Astrocyte of the spinal cord (primary cell): ENCODE results near the gene NDRG4.

ENCODE experiments used
- DNase-seq: peaks from one replicate; pipeline ENCODE4 v3.0.0; 2011; ENCODE audit warnings: low read depth, low spot score
- H3K4me3 ChIP-seq: 2 replicates; pipeline ENCODE4 v1.5.1; 2011; ENCODE audit warnings: low read depth, mild to moderate bottlenecking, low read length, moderate library complexity
- in situ Hi-C: cut with HindIII; loops from 2 replicates; pipeline ENCODE4 v1.10.0; 2017; ENCODE audit warnings: low sequenced_read_pairs
- TF ChIP-seq, protein P1 (sequence below): IDR thresholded peaks from 2 replicates; pipeline ENCODE4 v1.5.1; 2012; ENCODE audit warnings: low read depth, mild to moderate bottlenecking, low read length, inconsistent platforms

Gene NDRG4

DNA sequence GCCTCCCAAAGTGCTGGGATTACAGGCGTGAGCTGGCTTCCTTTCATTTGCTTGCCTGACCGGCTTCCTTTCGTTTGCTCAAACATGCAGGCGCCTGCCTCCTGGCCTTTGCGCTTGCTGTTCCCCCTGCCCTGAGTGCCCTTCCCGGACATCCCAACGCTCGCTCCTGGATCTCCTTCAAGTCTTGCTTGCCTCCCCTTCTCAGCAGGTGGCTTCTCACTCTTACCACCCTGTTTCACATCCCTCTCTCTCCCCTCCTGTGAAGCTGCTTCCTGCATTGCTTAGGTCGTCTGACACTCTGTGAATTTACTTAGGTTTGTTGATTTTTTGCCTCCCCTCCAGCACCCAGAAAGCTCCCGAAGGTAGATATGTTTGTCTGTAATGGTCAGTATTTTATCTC, 25.6 kb upstream of the NDRG4 start:
- no peak overlapping the region for H3K4me3 ChIP-seq
- TF ChIP-seq, protein P1, sequence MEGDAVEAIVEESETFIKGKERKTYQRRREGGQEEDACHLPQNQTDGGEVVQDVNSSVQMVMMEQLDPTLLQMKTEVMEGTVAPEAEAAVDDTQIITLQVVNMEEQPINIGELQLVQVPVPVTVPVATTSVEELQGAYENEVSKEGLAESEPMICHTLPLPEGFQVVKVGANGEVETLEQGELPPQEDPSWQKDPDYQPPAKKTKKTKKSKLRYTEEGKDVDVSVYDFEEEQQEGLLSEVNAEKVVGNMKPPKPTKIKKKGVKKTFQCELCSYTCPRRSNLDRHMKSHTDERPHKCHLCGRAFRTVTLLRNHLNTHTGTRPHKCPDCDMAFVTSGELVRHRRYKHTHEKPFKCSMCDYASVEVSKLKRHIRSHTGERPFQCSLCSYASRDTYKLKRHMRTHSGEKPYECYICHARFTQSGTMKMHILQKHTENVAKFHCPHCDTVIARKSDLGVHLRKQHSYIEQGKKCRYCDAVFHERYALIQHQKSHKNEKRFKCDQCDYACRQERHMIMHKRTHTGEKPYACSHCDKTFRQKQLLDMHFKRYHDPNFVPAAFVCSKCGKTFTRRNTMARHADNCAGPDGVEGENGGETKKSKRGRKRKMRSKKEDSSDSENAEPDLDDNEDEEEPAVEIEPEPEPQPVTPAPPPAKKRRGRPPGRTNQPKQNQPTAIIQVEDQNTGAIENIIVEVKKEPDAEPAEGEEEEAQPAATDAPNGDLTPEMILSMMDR: no peak
- in situ Hi-C loops: no loop called here

DNA sequence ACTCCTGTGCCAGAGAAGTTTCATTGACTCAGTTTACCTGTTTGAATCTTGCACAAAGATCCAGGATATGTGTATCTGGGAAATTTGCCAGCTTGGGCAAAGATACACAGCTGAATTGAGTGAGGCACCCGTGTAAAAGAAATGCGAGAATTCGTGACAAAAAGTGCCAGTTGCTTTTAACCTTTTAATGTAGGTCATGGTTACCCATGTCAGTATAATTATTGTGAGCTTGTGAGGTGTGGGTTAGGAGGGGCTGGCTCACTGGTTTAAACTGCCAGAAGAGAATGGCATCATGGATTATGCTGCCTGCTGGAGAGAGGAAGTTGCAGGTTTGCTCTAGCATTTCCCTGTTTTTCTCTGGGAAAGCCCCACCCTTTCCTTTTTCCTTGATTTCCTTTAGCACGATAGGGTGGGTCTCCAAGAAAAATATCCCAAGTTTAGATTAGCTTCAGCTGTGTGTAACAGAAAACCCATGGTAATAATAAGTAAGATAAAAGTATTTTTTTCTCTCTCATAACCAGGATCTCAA, 24.8 kb upstream of the NDRG4 start:
- no peak for DNase-seq
- TF ChIP-seq, protein P1: no peak
- in situ Hi-C loops: no loop called here
- no peak overlapping the region for H3K4me3 ChIP-seq

More for the DNA sequence above, 25.6 kb upstream of the NDRG4 start:
- DNase-seq: no peak

DNA sequence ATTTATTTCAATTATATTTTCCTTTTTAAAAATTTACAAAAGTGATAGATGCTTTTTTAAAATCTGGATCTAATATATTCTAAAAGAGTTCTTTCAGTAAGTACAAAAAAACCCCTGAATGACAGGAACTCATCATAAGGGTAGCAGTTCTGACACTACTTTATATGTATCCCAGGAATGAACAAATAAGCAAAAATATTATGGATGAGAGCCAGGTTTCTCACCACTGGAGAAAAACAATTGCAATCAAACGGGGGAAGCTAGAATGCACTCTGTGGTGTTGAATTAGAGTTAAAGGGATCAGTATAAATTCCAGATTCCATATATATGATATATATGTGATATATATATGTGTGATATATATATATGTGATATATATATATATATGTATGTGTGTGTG, 23.2 kb upstream of the NDRG4 start:
- no peak for DNase-seq
- H3K4me3 ChIP-seq: no peak overlapping the region
- in situ Hi-C loops: no loop called here

DNA sequence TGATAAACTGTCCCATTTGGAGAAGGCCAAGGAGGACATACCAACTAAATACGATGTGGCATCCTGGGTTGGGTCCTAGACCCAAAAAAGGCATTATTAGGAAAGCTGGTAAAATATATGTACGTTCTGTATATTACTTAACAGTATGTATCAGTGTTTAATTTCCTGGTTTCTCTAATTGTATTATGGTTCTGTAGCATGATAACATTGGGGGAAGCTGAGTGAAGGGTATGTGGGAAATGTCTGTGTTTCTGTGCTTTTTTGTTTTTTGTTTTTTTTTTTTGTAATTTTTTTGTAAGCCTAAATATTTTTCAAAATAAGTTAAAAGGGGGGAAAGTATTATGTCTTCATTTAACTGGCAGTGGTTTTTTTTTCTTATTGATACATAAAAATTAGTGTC, 21.5 kb upstream of the NDRG4 start:
- TF ChIP-seq, protein P1: no peak
- in situ Hi-C loops: no loop called here
- H3K4me3 ChIP-seq: no peak overlapping the region
- DNase-seq: no peak

More for the DNA sequence above, 23.2 kb upstream of the NDRG4 start:
- TF ChIP-seq, protein P1: no peak

DNA sequence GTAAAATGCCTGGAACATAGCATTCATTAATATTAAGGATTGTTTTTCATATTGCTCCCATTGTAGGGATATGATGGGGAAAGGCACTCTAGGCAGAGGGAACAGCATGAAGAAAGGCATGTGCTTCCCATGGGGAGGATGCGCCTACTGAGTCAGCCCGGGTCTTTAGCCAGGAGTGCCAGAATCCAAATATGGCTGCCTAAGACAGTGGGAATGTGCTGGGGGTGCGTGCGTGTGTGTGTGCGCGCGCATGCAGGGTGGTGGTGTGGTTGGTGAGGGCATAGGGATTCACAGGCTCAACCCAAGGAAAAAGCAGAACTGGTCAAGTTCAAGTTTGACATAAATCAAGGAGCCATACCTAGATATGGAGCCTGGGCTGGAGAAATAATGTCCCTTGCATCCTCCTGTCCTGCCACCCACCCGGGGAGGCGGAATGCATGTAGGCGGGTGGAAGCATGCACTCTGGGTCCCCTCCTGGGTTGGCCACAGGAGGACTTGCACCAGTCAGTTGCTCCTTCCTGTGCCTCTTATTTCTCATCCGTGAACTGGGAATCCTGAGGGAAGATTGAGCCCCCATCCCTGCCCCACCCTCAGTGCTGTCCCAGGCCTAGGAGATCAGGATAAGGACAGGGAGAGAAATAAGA, 18.6 kb upstream of the NDRG4 start:
- DNase-seq: no peak
- in situ Hi-C loops: no loop called here
- no peak overlapping the region for H3K4me3 ChIP-seq
- TF ChIP-seq, protein P1: no peak

DNA sequence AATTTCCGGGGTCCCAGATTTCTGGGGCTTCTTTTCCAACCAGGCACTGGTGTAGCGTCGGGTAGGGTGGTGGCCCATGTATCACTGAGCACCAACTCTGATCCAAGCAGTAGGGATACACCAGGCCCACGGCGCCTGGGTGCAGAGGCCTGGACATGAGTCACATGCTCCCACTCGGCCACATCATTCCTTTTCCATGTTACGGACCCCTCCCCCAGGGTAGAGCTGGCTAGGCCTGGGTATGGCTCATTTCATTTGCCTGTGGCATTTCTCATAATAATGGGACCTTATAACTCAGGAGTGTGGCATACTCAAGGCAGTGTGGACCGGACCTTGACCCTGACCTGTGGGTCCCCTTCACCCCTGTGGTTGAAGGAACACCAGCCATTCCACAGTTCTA, 18.0 kb upstream of the NDRG4 start:
- TF ChIP-seq, protein P1: no peak
- in situ Hi-C loops: no loop called here
- no peak overlapping the region for H3K4me3 ChIP-seq
- DNase-seq: no peak
